Parathyroid adenoma (tissue), 2 donors: ENCODE measurements around the gene FFAR2.

Experiments
- H2AFZ ChIP-seq: fragments of 300-600 bp; sonication (generic); one replicate; pipeline ENCODE4 v1.7.0; 2017; ENCODE audit warnings: antibody characterized with exemption, mild to moderate bottlenecking
- H3K27ac ChIP-seq: fragments of 300-600 bp; sonication (generic); one replicate; pipeline ENCODE4 v1.7.0; 2017
- H3K27me3 ChIP-seq: fragments of 300-600 bp; sonication (generic); one replicate; pipeline ENCODE4 v1.7.0; 2017; ENCODE audit warnings: low read length; ENCODE audit not compliant: control insufficient read depth, insufficient read depth
- H3K36me3 ChIP-seq: fragments of 300-600 bp; sonication (generic); one replicate; pipeline ENCODE4 v1.7.0; 2017; ENCODE audit warnings: low read length; ENCODE audit not compliant: control insufficient read depth, insufficient read depth
- H3K4me1 ChIP-seq: fragments of 300-600 bp; sonication (generic); one replicate; pipeline ENCODE4 v1.7.0; 2017; ENCODE audit warnings: control low read depth
- H3K4me2 ChIP-seq: fragments of 300-600 bp; sonication (generic); one replicate; pipeline ENCODE4 v1.7.0; 2017; ENCODE audit warnings: low read length
- H3K4me3 ChIP-seq: fragments of 300-600 bp; sonication (generic); one replicate; pipeline ENCODE4 v1.7.0; 2017; ENCODE audit warnings: low read depth, low read length
- H3K79me2 ChIP-seq: fragments of 300-600 bp; sonication (generic); one replicate; pipeline ENCODE4 v1.7.0; 2017; ENCODE audit warnings: control low read depth
- H3K9ac ChIP-seq: fragments of 300-600 bp; sonication (generic); one replicate; pipeline ENCODE4 v1.7.0; 2017; ENCODE audit warnings: mild to moderate bottlenecking
- H3K9me3 ChIP-seq: fragments of 300-600 bp; sonication (generic); one replicate; pipeline ENCODE4 v1.7.0; 2017; ENCODE audit warnings: low read length; ENCODE audit not compliant: control insufficient read depth
- CTCF ChIP-seq: fragments of 300-600 bp; sonication (generic); IDR thresholded peaks from one replicate; pipeline ENCODE4 v1.7.0; 2017; ENCODE audit warnings: antibody characterized with exemption, mild to moderate bottlenecking
- donor health status: primary hyperparathyroidism.

The FFAR2 gene

GRCh38 chr19:35436477-35437405 is 11.3 kb upstream of the FFAR2 start:
- peaks cover 50% of the 10 kb centered on the region for H3K4me1 ChIP-seq
- no peak for TF ChIP-seq CTCF
- H3K4me3 ChIP-seq = peak overlapping the region; percentile 2
- no peaks in the 10 kb centered on the region for H3K9me3 ChIP-seq
- H3K27me3 ChIP-seq = no peaks in the 10 kb centered on the region
- H3K36me3 ChIP-seq = no peaks in the 10 kb centered on the region
- H3K27ac ChIP-seq = peak overlapping the region; percentile 69
- peak overlapping the region; percentile 57 for H3K4me2 ChIP-seq
- H2AFZ ChIP-seq = peak overlapping the region; percentile 68
- H3K9ac ChIP-seq = no peak overlapping the region
- no peaks in the 10 kb centered on the region for H3K79me2 ChIP-seq

- TF ChIP-seq CTCF = no peak
- H3K9ac ChIP-seq = no peak overlapping the region
- no peak overlapping the region for H3K4me3 ChIP-seq
- H3K27ac ChIP-seq = peak overlapping the region; percentile 69
- H3K36me3 ChIP-seq = no peaks in the 10 kb centered on the region
- no peak overlapping the region for H3K4me2 ChIP-seq
- no peaks in the 10 kb centered on the region for H3K27me3 ChIP-seq
- no peaks in the 10 kb centered on the region for H3K79me2 ChIP-seq
- no peaks in the 10 kb centered on the region for H3K9me3 ChIP-seq
- H2AFZ ChIP-seq = peak overlapping the region; percentile 68
- H3K4me1 ChIP-seq = peaks cover 45% of the 10 kb centered on the region
These were observed 10.6 kb upstream of the FFAR2 start for GRCh38 chr19:35437406-35437951.

- Histone ChIP-seq H3K9ac (no peak overlapping the region), H2AFZ (no peak overlapping the region), H3K4me2 (no peak overlapping the region), H3K4me3 (no peak overlapping the region), H3K36me3 (no peaks in the 10 kb centered on the region), H3K27me3 (no peaks in the 10 kb centered on the region), H3K4me1 (peaks cover 44% of the 10 kb centered on the region), H3K79me2 (no peaks in the 10 kb centered on the region), H3K9me3 (no peaks in the 10 kb centered on the region), H3K27ac (no peak overlapping the region)
- no peak for TF ChIP-seq CTCF
These were observed 10.0 kb upstream of the FFAR2 start for GRCh38 chr19:35438096-35438495.

DNA sequence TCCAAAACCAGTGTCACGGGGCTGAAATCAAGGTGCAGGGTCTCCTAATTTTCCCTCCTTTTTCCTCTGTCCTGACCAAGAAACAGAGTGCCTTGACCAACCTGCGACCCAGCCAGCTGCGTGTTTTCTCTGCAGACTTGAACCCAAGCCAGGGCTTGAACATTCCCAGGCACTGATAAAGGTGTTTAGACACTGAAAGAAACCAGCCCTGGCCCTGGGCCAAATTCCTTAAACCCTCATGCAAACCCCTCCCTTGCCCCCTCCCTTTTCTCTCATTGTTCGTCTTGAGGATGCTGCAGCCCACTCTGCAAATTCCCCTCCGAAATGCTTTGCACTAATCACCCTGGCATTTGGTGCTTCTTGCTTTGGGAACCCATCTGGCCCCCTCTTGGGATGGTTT is 9.5 kb upstream of the FFAR2 start:
- Histone ChIP-seq H3K4me3 (no peak overlapping the region), H3K27me3 (no peaks in the 10 kb centered on the region), H3K79me2 (no peaks in the 10 kb centered on the region), H2AFZ (no peak overlapping the region), H3K36me3 (no peaks in the 10 kb centered on the region), H3K4me1 (peaks cover 40% of the 10 kb centered on the region), H3K27ac (no peak overlapping the region), H3K9me3 (no peaks in the 10 kb centered on the region), H3K4me2 (no peak overlapping the region), H3K9ac (no peak overlapping the region)
- no peak for TF ChIP-seq CTCF
